Activated naive CD8-positive, alpha-beta T cell treated with anti-CD3 and anti-CD28 coated beads for 36 hours (primary cell): ENCODE measurements around the gene CYP27A1. TPM values are rescaled to one million over a fixed set of nuclear protein-coding genes. Genes with fewer than 3 reads are reported as not detected.
"Not testable (repeated sequence)": the region's sequence is repeated elsewhere in the genome, so short reads cannot be mapped to it uniquely, and the experiment has no call there.

Experiments
- DNase-seq: peaks from one replicate; pipeline ENCODE4 v3.0.0; 2021
- H3K27ac Mint-ChIP-seq: one replicate; pipeline ENCODE4 v1.8.0; 2022; ENCODE audit warnings: mild to moderate bottlenecking, moderate library complexity, mixed read lengths
- H3K27me3 Mint-ChIP-seq: one replicate; pipeline ENCODE4 v1.8.0; 2022; ENCODE audit warnings: mild to moderate bottlenecking, mixed read lengths
- H3K36me3 Mint-ChIP-seq: one replicate; pipeline ENCODE4 v1.8.0; 2021; ENCODE audit warnings: mild to moderate bottlenecking, mixed read lengths
- H3K4me1 Mint-ChIP-seq: one replicate; pipeline ENCODE4 v1.8.0; 2021; ENCODE audit warnings: mixed read lengths
- H3K4me3 Mint-ChIP-seq: one replicate; pipeline ENCODE4 v1.8.0; 2022; ENCODE audit warnings: mild to moderate bottlenecking, moderate library complexity, mixed read lengths
- H3K9me3 Mint-ChIP-seq: one replicate; pipeline ENCODE4 v1.8.0; 2022; ENCODE audit warnings: mixed read lengths
- total RNA-seq, 2 experiments: library from RNA; stranded (reverse); gene quantifications; one replicate each; pipeline ENCODE4 v1.2.3, GENCODE V29; 2021

Gene CYP27A1
- total RNA-seq, 2 experiments from 2014 or later, result not detected

DNA sequence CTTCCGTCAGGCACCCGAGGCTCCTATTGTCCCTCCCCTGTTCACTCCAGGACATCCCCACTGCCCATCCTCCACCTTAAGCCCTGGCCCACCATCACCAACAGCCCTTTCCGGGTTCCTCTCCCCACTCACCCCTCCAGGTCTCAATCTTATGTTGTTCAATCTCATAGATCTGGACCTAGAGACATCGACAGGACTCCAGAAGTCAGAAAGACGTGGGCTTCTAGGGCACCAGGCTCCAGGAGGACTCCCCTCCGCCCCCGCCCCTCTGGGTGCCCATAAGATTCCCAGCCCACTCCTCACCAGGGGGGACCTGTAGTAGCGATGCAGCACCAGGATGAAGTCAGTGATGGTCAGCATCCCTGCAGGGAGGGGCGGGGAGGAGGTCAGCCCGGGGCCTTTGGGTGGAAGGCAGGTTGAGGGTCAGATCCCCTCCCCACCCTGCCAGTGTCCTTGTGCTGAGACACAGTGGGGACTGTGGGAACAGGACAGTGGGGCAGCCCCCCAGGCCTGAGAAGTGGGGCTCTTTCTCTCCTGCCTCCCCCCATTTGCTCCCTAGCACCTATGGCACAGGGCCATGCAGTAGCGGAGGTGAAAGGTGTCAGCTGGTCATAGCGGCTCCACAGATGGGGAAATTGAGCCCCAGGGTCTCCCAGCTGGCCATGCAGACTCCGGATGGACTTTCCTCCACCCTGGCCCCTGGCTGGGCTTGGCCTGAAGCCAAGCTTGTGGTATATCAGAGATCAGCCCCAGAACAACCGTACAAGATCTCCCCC lies 45.9 kb downstream of the CYP27A1 start:
- Mint-ChIP-seq H3K36me3 (no peaks in the 10 kb centered on the region), H3K27me3 (peaks cover 4% of the 10 kb centered on the region), H3K4me3 (no peak overlapping the region), H3K4me1 (no peaks in the 10 kb centered on the region), H3K27ac (no peak overlapping the region), H3K9me3 (no peaks in the 10 kb centered on the region)
- DNase-seq, result no peak

DNA sequence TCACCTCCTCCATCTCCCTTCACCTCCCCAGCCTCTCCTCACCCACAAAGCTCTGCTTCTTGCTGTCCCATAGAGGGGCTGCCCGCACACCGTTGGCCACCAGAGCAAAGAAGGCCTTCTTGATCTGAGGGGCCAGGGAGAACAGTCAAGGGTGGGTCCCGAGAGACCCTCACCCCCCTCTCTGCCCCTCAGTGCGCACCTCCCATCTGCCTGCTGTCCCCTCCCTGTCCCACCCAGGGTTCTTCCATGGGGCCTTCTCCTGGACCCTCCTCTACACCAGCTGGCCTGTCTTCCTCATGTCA lies 46.5 kb downstream of the CYP27A1 start:
- H3K4me1 Mint-ChIP-seq, result no peaks in the 10 kb centered on the region
- no peak for DNase-seq

DNA sequence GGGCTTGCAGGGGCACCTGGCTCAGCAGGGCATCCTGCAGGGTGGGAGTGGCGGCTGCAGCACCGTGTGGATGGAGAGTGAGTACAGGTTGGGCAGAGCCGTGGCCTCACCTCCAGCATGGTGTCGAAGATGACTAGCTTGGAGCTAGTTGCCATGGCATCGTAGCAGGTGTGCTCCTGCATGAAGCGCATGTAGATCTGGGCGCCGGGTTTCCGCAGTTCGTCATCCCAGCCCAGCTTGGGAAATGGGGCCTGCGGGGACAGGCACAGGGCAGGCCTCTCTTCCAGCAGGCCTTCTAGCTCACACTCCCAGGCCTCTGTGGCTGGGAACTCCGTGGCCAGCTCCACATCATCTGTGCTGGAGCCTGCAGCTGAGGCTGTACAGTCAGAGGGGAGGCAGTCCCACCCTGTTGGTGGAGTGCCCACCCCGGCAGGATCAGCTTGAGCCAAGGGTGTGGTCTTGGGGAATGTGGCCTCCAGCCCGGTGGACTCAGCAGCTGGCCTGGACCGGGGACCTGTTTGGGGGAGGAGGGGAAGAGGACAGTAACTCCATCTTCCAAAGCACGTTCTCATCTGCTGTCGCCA lies 48.0 kb downstream of the CYP27A1 start:
- Mint-ChIP-seq H3K36me3 (no peaks in the 10 kb centered on the region), H3K27me3 (peaks cover 15% of the 10 kb centered on the region), H3K27ac (no peak overlapping the region), H3K9me3 (no peaks in the 10 kb centered on the region), H3K4me1 (no peaks in the 10 kb centered on the region), H3K4me3 (no peak overlapping the region)
- DNase-seq, result no peak

More for the DNA sequence above, 46.5 kb downstream of the CYP27A1 start:
- H3K9me3 Mint-ChIP-seq, result no peaks in the 10 kb centered on the region
- no peak overlapping the region for H3K27ac Mint-ChIP-seq
- no peak overlapping the region for H3K4me3 Mint-ChIP-seq
- no peaks in the 10 kb centered on the region for H3K36me3 Mint-ChIP-seq
- H3K27me3 Mint-ChIP-seq, result peaks cover 9% of the 10 kb centered on the region

DNA sequence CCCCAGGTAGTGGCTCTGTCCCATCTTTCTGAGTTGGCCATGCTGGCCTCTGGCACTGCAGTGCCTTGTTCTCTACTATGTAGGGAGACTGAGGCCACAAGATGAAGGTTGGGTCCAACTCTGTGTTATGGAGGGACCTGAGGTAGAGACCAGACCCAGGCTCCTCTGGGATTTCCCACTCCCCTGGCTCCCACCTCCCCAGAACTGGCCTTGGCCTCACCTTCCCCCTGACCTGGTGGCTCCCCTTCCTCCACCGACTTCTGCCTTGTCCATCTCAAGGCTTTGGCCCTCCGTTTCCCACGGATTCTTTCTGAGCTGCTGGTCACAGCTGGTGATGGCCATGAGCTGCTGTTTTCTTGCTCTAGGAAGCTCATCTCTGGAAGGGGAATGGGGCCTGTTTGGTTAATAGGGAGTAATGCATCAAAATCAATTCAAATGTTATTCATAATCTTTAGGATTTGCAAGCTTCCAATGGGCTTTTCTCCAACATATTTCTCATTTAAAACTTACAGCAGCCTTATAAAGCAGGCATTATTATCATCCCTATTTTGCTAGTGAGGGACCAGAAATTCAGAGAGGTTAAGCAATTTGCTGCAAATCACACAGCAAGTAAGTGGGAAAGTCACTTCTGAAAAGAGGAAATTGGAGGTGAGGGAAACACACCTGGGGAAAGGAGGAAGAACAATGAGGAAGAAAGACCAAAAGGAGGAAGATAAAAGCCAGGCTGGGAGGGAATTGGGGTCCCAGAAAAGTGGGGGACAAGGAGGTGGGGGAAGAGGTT lies 48.8 kb downstream of the CYP27A1 start:
- DNase-seq, result no peak
- Mint-ChIP-seq H3K36me3 (no peaks in the 10 kb centered on the region), H3K27me3 (peaks cover 17% of the 10 kb centered on the region), H3K4me1 (no peaks in the 10 kb centered on the region), H3K9me3 (no peaks in the 10 kb centered on the region), H3K27ac (no peak overlapping the region), H3K4me3 (no peak overlapping the region)

DNA sequence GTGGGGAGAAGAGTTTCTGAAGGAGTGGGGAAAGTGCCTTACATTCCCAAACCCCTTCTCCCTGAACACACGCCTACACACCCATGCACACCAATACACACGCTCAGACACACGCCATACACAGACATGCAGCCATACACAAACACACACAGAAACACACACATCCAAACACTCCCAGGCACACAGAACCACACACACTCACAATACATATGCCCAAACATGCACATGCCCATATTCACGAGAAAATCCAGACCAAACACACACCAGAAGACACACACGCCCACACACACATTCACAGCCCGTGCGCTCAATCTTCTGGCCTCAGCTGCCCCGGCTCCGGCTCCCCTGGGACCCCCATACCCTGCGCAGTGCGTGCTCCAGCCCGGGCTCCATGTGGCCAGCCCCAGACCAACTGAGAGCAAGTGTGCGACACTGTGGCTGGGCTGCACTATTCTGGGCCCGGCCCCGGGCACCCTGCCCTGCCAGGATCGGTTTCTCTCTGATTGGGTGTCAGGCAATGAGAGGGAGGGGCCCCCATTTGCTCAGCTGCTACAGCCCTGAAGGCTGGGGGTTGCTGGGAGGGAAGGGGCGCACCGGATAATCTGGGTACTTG lies 49.5 kb downstream of the CYP27A1 start, which contains the start of gene PRKAG3:
PRKAG3 (minus strand) TSS at position 426 of the 613 bp plus-strand sequence.
- no peak for DNase-seq
- Mint-ChIP-seq H3K27me3 (peaks cover 17% of the 10 kb centered on the region), H3K27ac (no peak within 1 kb of the TSS), H3K36me3 (no peaks in the 10 kb centered on the region), H3K9me3 (no peaks in the 10 kb centered on the region), H3K4me1 (no peaks in the 10 kb centered on the region), H3K4me3 (no peak within 1 kb of the TSS)

DNA sequence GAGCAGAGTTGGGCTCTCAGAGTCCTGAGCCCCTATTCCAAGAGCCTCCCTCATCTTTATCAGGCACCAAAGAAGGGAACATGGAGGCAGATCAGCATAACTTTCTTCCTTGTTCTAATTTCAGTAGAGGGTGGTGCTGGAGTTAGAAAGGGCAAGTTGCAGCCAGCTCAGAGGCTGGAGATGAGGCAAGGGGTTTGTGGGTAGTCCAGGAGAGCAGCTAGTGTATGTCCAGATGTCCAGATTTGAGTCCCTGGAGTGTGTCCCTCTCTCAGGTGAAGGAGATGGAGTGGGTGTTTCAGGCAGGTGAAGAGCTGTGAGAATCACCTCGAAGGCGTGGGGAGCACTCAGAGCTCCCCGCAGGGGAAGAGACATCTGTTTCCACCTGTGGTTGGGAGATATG lies 50.1 kb downstream of the CYP27A1 start:
- H3K36me3 Mint-ChIP-seq, result no peaks in the 10 kb centered on the region
- no peak overlapping the region for H3K4me3 Mint-ChIP-seq
- H3K27ac Mint-ChIP-seq, result no peak overlapping the region
- H3K4me1 Mint-ChIP-seq, result no peaks in the 10 kb centered on the region
- H3K9me3 Mint-ChIP-seq, result peaks cover 2% of the 10 kb centered on the region
- DNase-seq, result no peak
- H3K27me3 Mint-ChIP-seq, result peaks cover 21% of the 10 kb centered on the region

DNA sequence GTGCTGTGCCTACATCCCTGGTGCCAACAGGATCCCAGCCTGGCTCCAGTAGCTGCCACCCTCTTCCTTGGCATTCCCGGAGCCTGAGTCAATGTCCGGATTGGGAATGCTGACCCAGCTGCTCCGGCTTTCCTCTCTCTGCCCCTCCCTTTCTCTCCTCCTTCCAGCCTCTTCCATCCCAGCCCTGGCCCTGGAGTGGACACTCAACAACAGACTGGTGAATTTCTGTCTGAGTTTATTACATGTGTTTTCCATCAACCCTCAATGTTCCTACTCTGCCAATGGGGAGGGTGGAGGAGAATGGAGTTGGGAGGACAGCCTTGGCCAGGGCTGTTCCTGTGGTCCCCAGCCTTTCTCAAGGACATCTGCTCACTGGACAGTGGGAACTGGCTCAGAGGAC lies 50.6 kb downstream of the CYP27A1 start:
- peaks cover 25% of the 10 kb centered on the region for H3K27me3 Mint-ChIP-seq
- H3K27ac Mint-ChIP-seq, result no peak overlapping the region

DNA sequence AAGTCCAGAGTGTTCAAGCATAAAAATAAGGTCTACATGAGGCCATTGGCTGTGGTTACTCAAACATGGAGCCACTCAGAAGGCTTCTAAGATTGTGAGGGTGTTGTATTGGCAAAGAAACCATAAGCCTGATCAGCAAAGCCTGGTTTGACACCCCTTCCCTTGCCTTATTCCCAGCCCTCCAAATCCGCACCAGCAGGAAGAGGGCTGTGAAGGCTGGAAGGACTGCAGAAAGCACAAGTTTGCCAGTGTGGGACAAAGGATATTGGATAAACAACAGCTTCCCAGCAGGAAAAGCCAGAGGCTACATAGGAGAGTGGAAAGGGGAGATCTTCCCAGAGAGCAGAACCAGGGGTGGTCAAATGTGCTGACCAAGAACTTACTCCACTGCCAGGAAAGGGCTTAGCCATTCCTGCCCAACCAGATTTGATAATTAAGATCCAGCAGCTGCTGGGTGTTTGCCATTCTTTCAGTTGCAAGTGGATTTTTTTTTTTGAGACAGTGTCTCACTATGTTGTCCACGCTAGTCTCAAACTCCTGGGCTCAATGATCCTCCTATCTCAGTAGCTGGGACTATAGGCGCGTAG lies 51.2 kb downstream of the CYP27A1 start:
- no peak for DNase-seq
- no peak overlapping the region for H3K4me3 Mint-ChIP-seq
- no peaks in the 10 kb centered on the region for H3K36me3 Mint-ChIP-seq
- H3K9me3 Mint-ChIP-seq, result peaks cover 10% of the 10 kb centered on the region
- H3K4me1 Mint-ChIP-seq, result no peaks in the 10 kb centered on the region
- H3K27ac Mint-ChIP-seq, result no peak overlapping the region
- H3K27me3 Mint-ChIP-seq, result peaks cover 31% of the 10 kb centered on the region

More for the DNA sequence above, 50.6 kb downstream of the CYP27A1 start:
- H3K4me1 Mint-ChIP-seq, result no peaks in the 10 kb centered on the region
- H3K9me3 Mint-ChIP-seq, result peaks cover 4% of the 10 kb centered on the region
- H3K4me3 Mint-ChIP-seq, result no peak overlapping the region
- no peak for DNase-seq
- H3K36me3 Mint-ChIP-seq, result no peaks in the 10 kb centered on the region

DNA sequence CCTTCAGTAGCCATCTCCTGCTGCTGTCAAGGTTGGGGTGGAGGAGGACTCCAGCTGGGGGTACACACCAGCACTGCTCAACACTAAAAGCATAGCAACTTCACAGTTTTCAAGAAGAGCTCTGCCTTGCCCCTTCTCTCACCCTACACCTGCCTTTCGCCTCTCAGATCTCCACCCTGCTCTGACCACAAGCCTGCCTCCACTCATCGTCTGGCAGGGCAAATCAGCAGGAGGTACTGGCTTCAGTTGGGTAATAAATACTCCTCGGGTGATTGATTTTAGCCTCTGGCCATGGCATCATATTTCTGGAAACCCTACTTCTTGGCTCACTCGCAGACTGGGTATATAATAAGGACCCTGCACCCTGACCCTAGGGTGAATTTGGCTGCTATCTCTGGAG lies 52.7 kb downstream of the CYP27A1 start:
- peaks cover 11% of the 10 kb centered on the region for H3K9me3 Mint-ChIP-seq
- H3K4me1 Mint-ChIP-seq, result no peaks in the 10 kb centered on the region
- no peak for DNase-seq
- H3K27me3 Mint-ChIP-seq, result peaks cover 42% of the 10 kb centered on the region
- no peaks in the 10 kb centered on the region for H3K36me3 Mint-ChIP-seq
- H3K27ac Mint-ChIP-seq, result no peak overlapping the region
- no peak overlapping the region for H3K4me3 Mint-ChIP-seq

DNA sequence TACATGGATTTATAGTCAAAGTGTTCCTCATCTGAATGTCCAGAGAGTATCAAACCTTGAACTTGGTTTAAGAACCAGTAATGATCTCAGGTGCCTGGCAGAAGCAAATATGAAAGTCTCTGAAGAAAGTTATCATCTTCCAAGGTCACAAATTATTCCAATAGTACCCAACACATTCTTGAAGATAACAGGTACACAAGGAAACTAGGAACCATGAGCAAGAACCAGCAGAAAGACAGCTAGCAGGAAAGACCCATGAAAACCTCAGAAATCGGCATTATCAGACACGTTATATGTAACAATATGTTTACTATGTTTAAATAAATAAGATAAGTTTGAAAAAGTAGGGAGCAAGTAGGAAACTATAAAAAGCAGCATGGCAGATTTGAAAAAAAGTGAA lies 55.5 kb downstream of the CYP27A1 start:
- Mint-ChIP-seq H3K9me3 (peaks cover 11% of the 10 kb centered on the region), H3K27me3 (peaks cover 64% of the 10 kb centered on the region), H3K27ac (no peak overlapping the region), H3K36me3 (no peaks in the 10 kb centered on the region), H3K4me3 (no peak overlapping the region), H3K4me1 (no peaks in the 10 kb centered on the region)
- DNase-seq, result no peak

DNA sequence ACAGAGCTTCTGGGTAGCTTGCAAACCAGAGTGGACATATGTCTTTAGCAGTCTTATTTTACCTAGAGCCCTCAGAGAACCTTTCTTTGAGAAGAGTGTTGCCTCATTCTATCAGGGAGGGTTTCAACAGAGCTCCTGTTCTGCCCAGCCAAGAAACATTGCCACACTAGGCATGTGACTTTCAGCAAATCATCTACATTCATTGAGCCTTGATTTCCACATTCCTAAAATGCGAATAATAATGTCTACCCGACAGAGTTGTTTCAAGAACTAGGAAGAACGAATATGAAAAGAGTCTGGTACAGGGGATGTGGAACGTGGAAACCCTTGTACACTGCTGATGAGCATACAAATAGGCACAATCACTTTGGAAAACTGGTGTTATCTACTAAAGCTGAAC lies 57.5 kb downstream of the CYP27A1 start:
- no peak overlapping the region for H3K4me3 Mint-ChIP-seq
- no peak overlapping the region for H3K27ac Mint-ChIP-seq
- DNase-seq, result no peak
- no peaks in the 10 kb centered on the region for H3K4me1 Mint-ChIP-seq
- no peaks in the 10 kb centered on the region for H3K36me3 Mint-ChIP-seq
- H3K27me3 Mint-ChIP-seq, result peaks cover 63% of the 10 kb centered on the region
- H3K9me3 Mint-ChIP-seq, result peaks cover 16% of the 10 kb centered on the region

DNA sequence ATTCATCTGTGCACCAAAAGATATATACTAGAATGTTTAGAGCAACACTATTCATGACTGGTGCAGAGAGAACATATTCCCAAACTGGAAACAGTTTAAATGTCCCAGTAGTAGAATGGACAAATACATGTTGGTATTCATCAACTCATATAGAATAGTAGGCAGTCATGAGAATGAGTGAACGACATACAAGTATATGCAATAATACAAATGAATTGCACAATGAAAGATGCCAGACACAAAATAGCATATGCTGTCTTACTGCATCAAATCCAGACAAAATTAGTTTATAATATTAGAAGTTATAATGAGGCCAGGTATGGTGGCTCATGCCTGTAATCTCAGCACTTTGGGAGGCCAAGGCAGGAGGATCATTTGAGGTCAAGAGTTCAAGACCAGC lies 57.9 kb downstream of the CYP27A1 start:
- no peaks in the 10 kb centered on the region for H3K4me1 Mint-ChIP-seq
- no peaks in the 10 kb centered on the region for H3K36me3 Mint-ChIP-seq
- no peak overlapping the region for H3K4me3 Mint-ChIP-seq
- peaks cover 16% of the 10 kb centered on the region for H3K9me3 Mint-ChIP-seq
- H3K27me3 Mint-ChIP-seq, result peaks cover 61% of the 10 kb centered on the region
- DNase-seq, result no peak
- no peak overlapping the region for H3K27ac Mint-ChIP-seq

DNA sequence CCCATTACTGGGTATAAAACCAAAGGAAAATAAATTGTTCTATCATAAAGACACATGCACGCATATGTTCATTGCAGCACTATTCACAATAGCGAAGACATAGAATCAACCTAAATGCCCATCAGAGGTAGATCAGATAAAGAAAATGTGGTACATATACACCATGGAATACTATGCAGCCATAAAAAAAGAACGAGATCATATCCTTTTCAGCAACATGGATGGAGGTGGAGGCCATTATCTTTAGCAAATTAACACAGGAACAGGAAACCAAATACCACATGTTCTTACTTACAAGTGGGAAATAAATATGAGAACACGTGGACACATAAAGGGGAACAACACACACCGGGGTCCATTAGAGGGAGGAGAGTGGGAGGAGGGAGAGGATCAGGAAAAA lies 62.4 kb downstream of the CYP27A1 start:
- not testable (repeated sequence) for DNase-seq, H3K4me1 Mint-ChIP-seq, H3K4me3 Mint-ChIP-seq, H3K36me3 Mint-ChIP-seq, H3K9me3 Mint-ChIP-seq, H3K27ac Mint-ChIP-seq
- H3K27me3 Mint-ChIP-seq, result peaks cover 43% of the 10 kb centered on the region

DNA sequence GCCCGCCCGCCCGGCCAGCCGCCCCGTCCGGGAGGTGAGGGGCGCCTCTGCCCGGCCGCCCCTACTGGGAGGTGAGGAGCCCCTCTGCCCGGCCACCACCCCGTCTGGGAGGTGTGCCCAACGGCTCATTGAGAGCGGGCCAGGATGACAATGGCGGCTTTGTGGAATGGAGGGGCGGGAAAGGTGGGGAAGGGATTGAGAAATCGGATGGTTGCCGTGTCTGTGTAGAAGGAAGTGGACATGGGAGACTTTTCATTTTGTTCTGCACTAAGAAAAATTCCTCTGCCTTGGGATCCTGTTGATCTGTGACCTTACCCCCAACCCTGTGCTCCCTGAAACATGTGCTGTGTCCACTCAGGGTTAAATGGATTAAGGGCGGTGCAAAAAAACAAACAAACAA lies 65.0 kb downstream of the CYP27A1 start:
- not testable (repeated sequence) for H3K27ac Mint-ChIP-seq

DNA sequence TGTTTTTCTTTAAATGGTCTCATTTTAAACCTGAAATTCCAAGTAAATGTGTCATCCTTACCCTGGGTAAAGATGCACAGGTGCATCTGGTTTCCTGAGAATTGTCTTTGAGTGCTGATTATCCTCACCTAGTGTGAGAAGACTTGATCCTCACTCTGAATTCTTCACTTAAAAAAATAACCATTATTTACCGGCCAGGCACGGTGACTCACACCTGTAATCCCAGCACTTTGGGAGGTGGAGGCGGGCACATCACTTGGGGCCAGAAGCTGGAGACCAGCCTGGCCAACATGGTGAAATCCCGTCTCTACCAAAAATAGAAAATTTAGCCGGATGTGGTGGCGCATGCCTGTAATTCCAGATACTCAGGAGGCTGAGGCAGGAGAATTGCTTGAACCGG lies 67.8 kb downstream of the CYP27A1 start:
- Mint-ChIP-seq H3K4me3 (no peak overlapping the region), H3K36me3 (no peaks in the 10 kb centered on the region), H3K4me1 (no peaks in the 10 kb centered on the region), H3K9me3 (no peaks in the 10 kb centered on the region), H3K27me3 (peaks cover 48% of the 10 kb centered on the region), H3K27ac (no peak overlapping the region)
- no peak for DNase-seq

More for the DNA sequence above, 65.0 kb downstream of the CYP27A1 start:
- H3K4me1 Mint-ChIP-seq, H3K4me3 Mint-ChIP-seq, H3K9me3 Mint-ChIP-seq, H3K36me3 Mint-ChIP-seq, DNase-seq: not testable (repeated sequence)
- peaks cover 42% of the 10 kb centered on the region for H3K27me3 Mint-ChIP-seq
